CD4-positive, CD25-positive, alpha-beta regulatory T cell (primary cell): ENCODE results near the gene RTP5. TPM values are rescaled to one million over a fixed set of nuclear protein-coding genes. Genes with fewer than 3 reads are reported as not detected.
"Not testable (repeated sequence)": the region's sequence is repeated elsewhere in the genome, so short reads cannot be mapped to it uniquely, and the experiment has no call there.

Experiments used
- ATAC-seq, 2 donors: fragments of 150-1000 bp; cut with Tn5 transposase; one replicate each; pipeline ENCODE4 v1.10.0; 2021; ENCODE audit warnings: low read depth in 2 of 2, moderate number of reproducible peaks in 2 of 2, moderate library complexity in 1 of 2
- DNase-seq, 3 donors: peaks; one replicate each; pipeline versions ENCODE4 v3.0.0 to v3.0.0-alpha.2; 2012 to 2022; ENCODE audit warnings: mixed read lengths in 1 of 3
- H3K27ac ChIP-seq: one replicate; pipeline ENCODE4 v1.7.0; 2013; ENCODE audit warnings: mild to moderate bottlenecking, low read length; ENCODE audit not compliant: insufficient read depth, poor library complexity, severe bottlenecking
- H3K27me3 ChIP-seq: one replicate; pipeline ENCODE4 v1.7.0; 2013; ENCODE audit warnings: low read length; ENCODE audit not compliant: control insufficient read depth, insufficient read depth
- H3K36me3 ChIP-seq: one replicate; pipeline ENCODE4 v1.7.0; 2013; ENCODE audit warnings: mild to moderate bottlenecking, low read length, moderate library complexity; ENCODE audit not compliant: control insufficient read depth, insufficient read depth
- H3K4me1 ChIP-seq: 2 replicates; pipeline ENCODE4 v1.7.0; 2013; ENCODE audit warnings: mild to moderate bottlenecking, low read length; ENCODE audit not compliant: insufficient read depth, control insufficient read depth, poor library complexity, severe bottlenecking
- H3K4me3 ChIP-seq: one replicate; pipeline ENCODE4 v1.7.0; 2013; ENCODE audit warnings: low read depth, mild to moderate bottlenecking, low read length, moderate library complexity
- H3K9me3 ChIP-seq, 2 experiments: 1 replicate in 1 of 2; 2 replicates in 1 of 2; pipeline ENCODE4 v1.7.0; 2013; ENCODE audit warnings: low read length in 2 of 2, mild to moderate bottlenecking in 1 of 2, moderate library complexity in 1 of 2; ENCODE audit not compliant: control insufficient read depth in 2 of 2
- H3K27ac Mint-ChIP-seq, 3 donors: one replicate each; pipeline ENCODE4 v1.8.0; 2020 to 2022; ENCODE audit warnings: mild to moderate bottlenecking in 3 of 3, mixed read lengths in 3 of 3, moderate library complexity in 2 of 3
- H3K27me3 Mint-ChIP-seq: one replicate; pipeline ENCODE4 v1.8.0; 2022; ENCODE audit warnings: mild to moderate bottlenecking, mixed read lengths
- H3K36me3 Mint-ChIP-seq: one replicate; pipeline ENCODE4 v1.8.0; 2020; ENCODE audit warnings: mixed read lengths
- H3K4me1 Mint-ChIP-seq, 4 donors: one replicate each; pipeline ENCODE4 v1.8.0; 2020 to 2022; ENCODE audit warnings: mixed read lengths in 4 of 4, mild to moderate bottlenecking in 1 of 4
- H3K4me3 Mint-ChIP-seq, 4 donors: one replicate each; pipeline ENCODE4 v1.8.0; 2020 to 2022; ENCODE audit warnings: mild to moderate bottlenecking in 4 of 4, mixed read lengths in 4 of 4, moderate library complexity in 3 of 4
- H3K9me3 Mint-ChIP-seq, 7 donors: one replicate each; pipeline ENCODE4 v1.8.0; 2020 to 2022; ENCODE audit warnings: mixed read lengths in 7 of 7, mild to moderate bottlenecking in 3 of 7, moderate library complexity in 2 of 7
- polyA plus RNA-seq, 4 donors: library from polyadenylated mRNA; unstranded; fragments of 300-500 nt; fragmentation: Illumina TruSeq; gene quantifications; one replicate each; pipeline ENCODE4 v1.2.3, GENCODE V29; 2021
- total RNA-seq: library from RNA; stranded (reverse); gene quantifications from one replicate; pipeline ENCODE4 v1.2.3, GENCODE V29; 2022

The RTP5 gene
- total and polyA plus RNA-seq, 5 donors from 2014 or later = 0.44 TPM; not detected in 4

- not testable (repeated sequence) for H3K4me1 Mint-ChIP-seq, H3K9me3 Mint-ChIP-seq, DNase-seq, H3K4me3 ChIP-seq, ATAC-seq, H3K9me3 ChIP-seq, H3K27ac Mint-ChIP-seq, H3K4me1 ChIP-seq, H3K4me3 Mint-ChIP-seq, H3K27ac ChIP-seq, H3K27me3 Mint-ChIP-seq, H3K27me3 ChIP-seq, H3K36me3 ChIP-seq
- peaks cover 36% of the 10 kb centered on the region for H3K36me3 Mint-ChIP-seq
Measured at GRCh38 chr2:241907831-241908230, 38.3 kb downstream of the RTP5 start.

GRCh38 chr2:241908686-241909420, 39.3 kb downstream of the RTP5 start:
- Histone ChIP-seq H3K36me3 (peaks cover 7% of the 10 kb centered on the region), H3K9me3 (peaks cover 0 to 4% of the 10 kb centered on the region in 2 experiments), H3K27ac (no peak overlapping the region), H3K27me3 (no peaks in the 10 kb centered on the region), H3K4me3 (no peak overlapping the region), H3K4me1 (no peaks in the 10 kb centered on the region)
- H3K36me3 Mint-ChIP-seq = peaks cover 36% of the 10 kb centered on the region
- peaks cover 0 to 7% (median under 1%) of the 10 kb centered on the region in 4 donors for H3K4me1 Mint-ChIP-seq
- H3K27me3 Mint-ChIP-seq = no peaks in the 10 kb centered on the region
- H3K27ac Mint-ChIP-seq = no peak overlapping the region
- ATAC-seq (no peak), DNase-seq (no peak)
- no peak overlapping the region for H3K4me3 Mint-ChIP-seq
- H3K9me3 Mint-ChIP-seq = peaks cover 0 to 6% (median 1%) of the 10 kb centered on the region in 7 donors

DNA sequence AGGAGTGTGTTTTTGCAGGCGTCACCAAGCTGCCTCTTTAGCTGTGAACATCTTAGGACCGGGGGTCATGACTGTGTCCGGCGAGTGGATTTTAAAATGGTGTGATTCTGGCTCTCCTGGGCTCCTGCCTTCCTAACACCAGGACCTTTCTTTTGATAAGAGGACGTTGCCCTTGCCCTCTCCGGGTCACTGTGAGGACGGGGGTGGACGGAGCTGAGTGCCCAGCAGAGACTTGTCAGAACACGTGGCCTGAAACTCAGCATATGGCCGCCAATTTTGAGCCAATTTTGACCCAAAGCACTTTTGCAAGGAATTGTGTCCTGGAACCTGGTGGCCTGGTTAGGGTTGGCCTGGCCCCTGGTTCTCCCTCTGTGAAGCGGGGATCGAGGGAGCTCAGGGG, 40.2 kb downstream of the RTP5 start:
- peak overlapping the region in 1 of 4 donors; percentile 15 for H3K4me3 Mint-ChIP-seq
- peaks cover 0 to 7% (median under 1%) of the 10 kb centered on the region in 4 donors for H3K4me1 Mint-ChIP-seq
- H3K27me3 ChIP-seq = no peaks in the 10 kb centered on the region

DNA sequence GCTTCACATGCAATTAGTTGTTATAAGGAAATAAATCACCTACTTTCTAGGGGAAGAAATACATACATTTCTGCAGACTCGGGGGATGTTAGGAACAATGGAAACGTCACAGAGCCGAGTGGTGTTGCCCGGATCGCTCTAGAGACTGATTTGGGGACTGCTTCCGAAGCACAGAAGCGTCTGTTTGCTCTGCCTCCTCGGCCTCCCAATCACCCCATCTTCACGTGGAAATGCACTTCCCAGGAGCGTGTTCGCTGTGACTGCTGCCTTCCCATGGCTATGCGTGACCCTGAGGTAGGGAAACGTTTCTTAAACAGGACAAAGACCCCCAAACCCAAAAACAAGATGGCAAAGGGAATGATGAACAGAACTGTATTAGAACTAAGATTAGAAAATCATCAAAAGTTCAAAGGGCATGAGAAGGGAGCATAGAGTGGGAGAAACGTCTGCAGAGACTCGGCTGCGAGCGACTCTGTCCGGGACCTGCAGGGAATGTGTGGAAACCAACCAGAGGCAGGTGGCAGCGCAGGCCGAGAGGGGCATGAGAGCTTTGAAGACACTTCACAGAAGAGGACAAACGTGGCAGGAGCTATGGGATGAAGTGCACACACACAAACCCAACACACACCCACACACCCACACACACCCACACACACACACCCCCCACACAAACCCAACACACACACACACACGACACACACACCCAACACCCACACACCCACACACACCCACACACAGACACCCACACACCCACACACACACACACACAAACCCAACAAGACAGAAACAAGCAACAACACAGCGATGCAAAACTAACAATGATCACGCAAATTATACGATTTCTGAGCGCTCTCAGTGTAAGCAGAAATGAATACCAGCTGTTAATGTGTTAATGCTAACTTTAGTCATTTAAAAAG, 41.3 kb downstream of the RTP5 start:
- Histone ChIP-seq H3K36me3 (peaks cover 7% of the 10 kb centered on the region), H3K27me3 (no peaks in the 10 kb centered on the region), H3K9me3 (peaks cover 0 to 4% of the 10 kb centered on the region in 2 experiments), H3K4me3 (no peak overlapping the region), H3K4me1 (no peaks in the 10 kb centered on the region), H3K27ac (no peak overlapping the region)
- Mint-ChIP-seq H3K27me3 (no peaks in the 10 kb centered on the region), H3K27ac (no peak overlapping the region), H3K36me3 (peaks cover 37% of the 10 kb centered on the region), H3K9me3 (peaks cover 0 to 9% (median 1%) of the 10 kb centered on the region in 7 donors), H3K4me1 (peaks cover 0 to 7% (median under 1%) of the 10 kb centered on the region in 4 donors), H3K4me3 (no peak overlapping the region)
- no peak for DNase-seq
- no peak for ATAC-seq

More for the DNA sequence above, 40.2 kb downstream of the RTP5 start:
- ATAC-seq (no peak), DNase-seq (no peak)
- peaks cover 0 to 6% (median 1%) of the 10 kb centered on the region in 7 donors for H3K9me3 Mint-ChIP-seq
- Histone ChIP-seq H3K36me3 (peaks cover 7% of the 10 kb centered on the region), H3K4me3 (no peak overlapping the region), H3K27ac (no peak overlapping the region), H3K9me3 (peaks cover 0 to 4% of the 10 kb centered on the region in 2 experiments), H3K4me1 (no peaks in the 10 kb centered on the region)
- no peaks in the 10 kb centered on the region for H3K27me3 Mint-ChIP-seq
- no peak overlapping the region for H3K27ac Mint-ChIP-seq
- peaks cover 36% of the 10 kb centered on the region for H3K36me3 Mint-ChIP-seq

DNA sequence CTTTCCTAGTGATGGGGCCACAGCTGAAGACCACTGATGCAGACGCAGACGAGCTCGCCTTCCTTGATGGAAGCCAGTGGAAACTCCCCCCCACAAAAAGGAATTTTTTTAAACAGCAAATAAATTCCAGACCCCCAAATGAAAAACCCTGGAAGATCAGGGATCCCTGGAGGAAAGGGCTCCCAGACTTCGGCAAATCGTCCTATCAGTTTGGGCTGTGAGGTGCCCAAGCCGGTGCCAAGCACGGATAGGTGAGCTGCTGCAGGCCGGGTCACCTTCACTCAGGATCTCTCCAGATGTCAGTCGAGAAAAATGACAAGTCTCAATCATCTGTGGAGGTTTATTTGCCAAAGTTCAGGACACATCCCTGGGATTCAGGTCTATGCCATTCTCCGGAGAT, 42.0 kb downstream of the RTP5 start:
- Histone ChIP-seq H3K4me3 (no peak overlapping the region), H3K36me3 (peaks cover 7% of the 10 kb centered on the region), H3K9me3 (peaks cover 0 to 4% of the 10 kb centered on the region in 2 experiments), H3K27ac (no peak overlapping the region), H3K27me3 (no peaks in the 10 kb centered on the region), H3K4me1 (no peaks in the 10 kb centered on the region)
- Mint-ChIP-seq H3K4me1 (peaks cover 0 to 7% (median under 1%) of the 10 kb centered on the region in 4 donors), H3K9me3 (peaks cover 0 to 9% (median 1%) of the 10 kb centered on the region in 7 donors), H3K27me3 (no peaks in the 10 kb centered on the region), H3K36me3 (peaks cover 37% of the 10 kb centered on the region), H3K4me3 (no peak overlapping the region), H3K27ac (no peak overlapping the region)
- ATAC-seq (no peak), DNase-seq (no peak)

GRCh38 chr2:241912021-241912555, 42.6 kb downstream of the RTP5 start:
- Mint-ChIP-seq H3K36me3 (peaks cover 33% of the 10 kb centered on the region), H3K27ac (no peak overlapping the region), H3K4me1 (peaks cover 0 to 7% (median 2%) of the 10 kb centered on the region in 4 donors), H3K9me3 (peaks cover 0 to 9% (median 1%) of the 10 kb centered on the region in 7 donors), H3K4me3 (no peak overlapping the region), H3K27me3 (no peaks in the 10 kb centered on the region)
- H3K36me3 ChIP-seq = peaks cover 7% of the 10 kb centered on the region
- no peaks in the 10 kb centered on the region for H3K27me3 ChIP-seq
- peaks cover 0 to 4% of the 10 kb centered on the region in 2 experiments for H3K9me3 ChIP-seq
- no peak for DNase-seq
- H3K4me3 ChIP-seq = no peak overlapping the region
- H3K27ac ChIP-seq = no peak overlapping the region
- no peaks in the 10 kb centered on the region for H3K4me1 ChIP-seq
- ATAC-seq = no peak

DNA sequence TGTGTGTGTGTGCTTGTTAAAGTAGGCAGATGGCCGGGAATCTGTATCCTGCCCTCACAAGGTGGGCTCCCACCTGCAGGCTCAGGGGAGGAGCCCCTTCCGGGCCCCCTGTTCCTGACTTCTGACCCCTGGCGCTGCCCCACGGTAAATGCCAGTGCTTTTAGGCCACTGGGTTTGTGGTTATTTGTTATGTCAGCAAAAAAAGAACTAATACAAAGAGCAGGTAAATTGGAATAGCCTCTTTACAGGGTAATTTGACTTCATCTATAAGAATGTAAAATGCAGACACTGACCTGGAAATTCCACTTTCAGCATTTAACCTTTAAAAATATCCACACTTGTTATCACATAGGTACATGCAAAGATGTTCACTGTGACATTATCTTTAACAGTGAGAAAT, 44.2 kb downstream of the RTP5 start:
- H3K4me3 Mint-ChIP-seq = no peak overlapping the region
- H3K4me3 ChIP-seq = no peak overlapping the region
- no peaks in the 10 kb centered on the region for H3K27me3 ChIP-seq
- peaks cover 0 to 7% (median 4%) of the 10 kb centered on the region in 4 donors for H3K4me1 Mint-ChIP-seq
- peaks cover 0 to 10% (median 3%) of the 10 kb centered on the region in 7 donors for H3K9me3 Mint-ChIP-seq
- no peaks in the 10 kb centered on the region for H3K4me1 ChIP-seq
- H3K27ac Mint-ChIP-seq = no peak overlapping the region
- H3K36me3 Mint-ChIP-seq = peaks cover 31% of the 10 kb centered on the region
- peaks cover 0 to 4% of the 10 kb centered on the region in 2 experiments for H3K9me3 ChIP-seq
- DNase-seq (no peak), ATAC-seq (no peak)
- H3K36me3 ChIP-seq = peaks cover 7% of the 10 kb centered on the region
- H3K27me3 Mint-ChIP-seq = no peaks in the 10 kb centered on the region
- no peak overlapping the region for H3K27ac ChIP-seq
